ENCODE data around the gene MYRIP.

DNA sequence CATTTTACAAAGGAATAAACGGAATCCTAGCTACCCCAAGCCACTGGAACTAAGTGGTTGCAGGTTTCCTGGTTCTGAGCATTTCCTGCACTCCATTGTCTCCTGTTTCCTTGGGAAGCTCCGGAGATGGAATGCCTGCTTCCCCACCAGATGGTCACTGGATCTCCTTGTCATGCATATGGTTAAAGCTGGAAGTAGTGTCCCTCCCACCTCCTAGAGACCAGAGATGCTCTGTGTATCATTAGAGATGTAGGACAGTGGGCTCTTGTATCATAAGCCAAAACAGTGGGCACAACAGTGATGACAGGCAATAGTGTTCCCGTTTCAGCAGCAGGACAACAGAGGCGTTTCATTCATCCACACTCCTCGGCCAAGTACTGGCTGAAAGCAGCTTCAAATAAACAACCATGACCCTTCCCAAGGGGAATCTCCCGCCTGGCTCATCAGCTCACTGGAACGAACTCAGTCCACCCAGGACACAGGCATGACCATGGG, 363.9 kb downstream of the MYRIP start:
- no peak for TF ChIP-seq CTCF (IDR thresholded peaks at IDR 0.05)
- TF ChIP-seq POLR2A (IDR thresholded peaks at IDR 0.05) = no peak
